ENCODE measurements around the gene TRDN. TPM values are rescaled to one million over a fixed set of nuclear protein-coding genes. Genes with fewer than 3 reads are reported as not detected.

TRDN gene, protein sequence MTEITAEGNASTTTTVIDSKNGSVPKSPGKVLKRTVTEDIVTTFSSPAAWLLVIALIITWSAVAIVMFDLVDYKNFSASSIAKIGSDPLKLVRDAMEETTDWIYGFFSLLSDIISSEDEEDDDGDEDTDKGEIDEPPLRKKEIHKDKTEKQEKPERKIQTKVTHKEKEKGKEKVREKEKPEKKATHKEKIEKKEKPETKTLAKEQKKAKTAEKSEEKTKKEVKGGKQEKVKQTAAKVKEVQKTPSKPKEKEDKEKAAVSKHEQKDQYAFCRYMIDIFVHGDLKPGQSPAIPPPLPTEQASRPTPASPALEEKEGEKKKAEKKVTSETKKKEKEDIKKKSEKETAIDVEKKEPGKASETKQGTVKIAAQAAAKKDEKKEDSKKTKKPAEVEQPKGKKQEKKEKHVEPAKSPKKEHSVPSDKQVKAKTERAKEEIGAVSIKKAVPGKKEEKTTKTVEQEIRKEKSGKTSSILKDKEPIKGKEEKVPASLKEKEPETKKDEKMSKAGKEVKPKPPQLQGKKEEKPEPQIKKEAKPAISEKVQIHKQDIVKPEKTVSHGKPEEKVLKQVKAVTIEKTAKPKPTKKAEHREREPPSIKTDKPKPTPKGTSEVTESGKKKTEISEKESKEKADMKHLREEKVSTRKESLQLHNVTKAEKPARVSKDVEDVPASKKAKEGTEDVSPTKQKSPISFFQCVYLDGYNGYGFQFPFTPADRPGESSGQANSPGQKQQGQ
- 0.23 TPM for total RNA-seq

- no peak for DNase-seq (ENCODE audit: low spot score)
Measured at GRCh38 chr6:123636782-123637181, at the start of gene TRDN. TRDN (minus strand) TSS chr6:123636950; CDS start chr6:123636775, 175 bp downstream.

GRCh38 chr6:123681957-123682462 lies 45.3 kb upstream of the TRDN start:
- no peak for DNase-seq (ENCODE audit: low spot score)

DNA sequence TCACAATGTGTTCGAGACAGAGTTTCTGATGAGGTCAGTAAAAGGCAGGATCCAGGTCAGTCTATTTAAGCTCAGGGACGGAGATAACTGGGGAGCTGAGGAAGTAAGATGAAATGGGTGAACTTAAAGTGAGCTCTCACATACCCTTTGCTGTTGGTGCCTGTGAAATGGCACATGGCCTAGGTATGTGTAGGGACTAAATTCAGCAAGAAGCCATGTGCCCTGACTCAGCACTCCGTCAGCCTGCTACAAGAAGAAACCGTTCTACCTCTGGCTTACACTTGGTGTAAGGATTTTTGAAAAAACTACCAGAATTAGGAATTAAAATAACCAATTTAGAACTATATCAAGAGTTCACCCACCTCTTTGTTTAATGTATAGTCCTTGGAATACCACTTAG lies 41.1 kb upstream of the TRDN start:
- no peak for DNase-seq (ENCODE audit: low spot score)

- no peak for DNase-seq (ENCODE audit: low spot score)
Measured at GRCh38 chr6:123676793-123677192, 40.0 kb upstream of the TRDN start.

DNA sequence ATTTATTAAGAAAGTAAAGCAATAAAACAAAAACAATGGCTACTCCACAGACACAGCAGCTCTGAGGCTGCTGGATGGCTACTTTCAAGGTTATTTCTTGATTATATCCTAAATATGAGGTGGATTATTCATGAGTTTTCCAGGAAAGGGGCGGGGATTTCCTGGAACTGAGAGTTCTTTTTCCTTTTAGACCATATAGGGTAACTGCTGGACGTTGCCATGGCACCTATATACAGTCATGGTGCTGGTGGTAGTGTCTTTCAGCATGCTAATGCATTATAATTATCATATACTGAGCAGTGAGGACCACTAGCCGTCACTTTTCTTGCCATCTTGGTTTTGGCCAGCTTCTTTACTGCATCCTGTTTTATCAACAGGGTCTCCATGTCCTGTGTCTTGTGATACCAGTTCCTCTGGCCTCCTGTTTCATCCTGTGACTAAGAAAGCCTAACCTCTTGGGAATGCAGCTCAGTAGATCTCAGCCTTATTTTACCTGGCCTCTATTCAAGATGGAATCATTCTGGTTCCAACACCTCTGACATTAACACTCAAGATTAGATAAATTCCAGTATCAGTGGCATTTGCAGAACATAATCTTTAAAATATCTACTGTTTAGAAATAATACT lies 32.3 kb upstream of the TRDN start:
- DNase-seq (ENCODE audit: low spot score), result no peak

DNA sequence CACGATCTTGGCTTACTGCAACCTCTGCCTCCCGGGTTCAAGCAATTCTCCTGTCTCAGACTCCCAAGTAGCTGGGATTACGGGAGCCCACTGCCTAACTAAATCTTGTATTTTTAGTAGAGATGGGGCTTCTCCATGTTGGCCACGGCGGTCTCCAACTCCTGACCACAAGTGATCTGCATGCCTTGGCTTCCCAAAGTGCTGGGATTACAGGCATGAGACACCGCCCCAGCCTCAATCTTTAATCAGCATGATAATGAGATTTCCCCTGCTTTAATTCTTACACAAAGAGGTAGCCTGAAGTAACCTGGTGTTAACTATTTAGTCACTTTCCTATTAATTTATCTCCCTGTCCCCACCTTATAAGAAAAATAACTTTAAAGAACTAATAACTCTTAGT lies 31.3 kb upstream of the TRDN start:
- DNase-seq (ENCODE audit: low spot score), result no peak

DNA sequence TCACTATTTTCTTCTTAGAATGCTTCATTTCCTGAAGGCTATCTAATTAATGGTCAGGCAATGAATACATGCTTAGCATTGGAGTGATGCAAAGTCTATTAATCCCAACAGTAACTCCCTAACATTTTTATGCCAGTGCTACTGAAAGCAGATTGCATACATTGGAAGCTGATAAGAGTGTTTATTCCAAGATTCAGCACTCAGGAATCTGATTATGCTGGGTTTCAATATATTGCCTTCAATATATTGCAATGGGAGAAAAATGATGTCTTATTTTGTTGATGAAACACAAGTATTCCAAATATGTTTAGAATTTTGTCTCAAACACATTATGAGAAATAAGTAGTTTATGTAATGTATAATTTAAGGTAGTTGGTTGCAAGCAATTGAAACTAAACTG lies 26.7 kb upstream of the TRDN start:
- no peak for DNase-seq (ENCODE audit: low spot score)

DNA sequence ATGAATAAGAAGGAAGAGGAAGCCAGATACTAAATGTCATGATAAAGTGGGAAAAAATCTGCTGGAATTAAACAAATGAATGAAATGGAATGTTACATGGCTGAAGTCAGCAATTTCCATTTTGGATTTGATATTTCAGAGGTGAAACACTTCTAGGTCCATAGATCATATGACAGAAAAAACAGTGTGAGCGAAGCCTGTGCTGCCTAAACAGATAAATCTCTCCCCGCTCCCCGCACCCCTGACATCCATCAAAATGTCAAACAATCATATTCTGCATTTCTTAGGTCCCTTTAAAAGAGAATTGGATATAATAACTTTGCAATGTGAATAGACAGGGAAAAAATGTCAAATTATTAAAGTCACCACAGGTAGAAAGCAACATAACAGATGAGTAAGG lies 26.0 kb upstream of the TRDN start:
- no peak for DNase-seq (ENCODE audit: low spot score)

GRCh38 chr6:123661105-123661891 lies 24.5 kb upstream of the TRDN start:
- no peak for DNase-seq (ENCODE audit: low spot score)

DNA sequence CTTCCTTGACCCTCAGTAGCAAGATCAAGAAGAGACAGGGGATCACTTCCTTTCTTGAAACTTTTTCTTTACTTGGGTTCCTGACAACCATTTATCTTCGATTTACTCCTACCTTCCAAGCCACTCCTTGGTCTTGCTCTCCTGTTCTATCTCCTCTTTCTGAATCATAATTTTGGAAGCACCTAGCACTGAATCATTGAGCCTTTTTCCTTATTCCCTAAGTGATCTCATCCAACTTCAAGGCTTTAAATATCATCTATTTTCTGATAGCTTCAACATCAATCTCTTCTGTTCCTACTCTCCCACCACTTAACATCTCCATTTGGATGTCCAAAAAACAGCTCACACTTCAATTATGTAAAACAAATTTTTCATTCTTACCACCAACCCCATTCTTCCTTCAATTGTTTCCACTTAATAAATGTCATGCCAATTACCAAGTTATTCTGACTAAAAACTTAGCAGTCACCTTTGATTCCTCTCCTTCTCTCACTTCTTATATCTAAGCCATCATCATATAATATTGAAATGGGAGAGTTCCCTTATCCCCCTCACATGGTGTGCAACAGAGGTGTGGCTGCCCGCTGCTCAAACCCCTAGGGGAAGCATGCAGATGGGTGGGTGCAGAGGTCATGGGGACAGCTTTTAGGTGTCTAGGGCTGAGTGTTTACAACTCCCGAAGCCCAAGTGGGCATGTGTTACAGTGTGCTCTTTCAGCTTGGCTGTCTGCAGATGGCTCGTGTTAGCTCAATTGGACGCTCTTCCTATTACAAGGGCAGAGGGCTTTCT lies 23.4 kb upstream of the TRDN start:
- DNase-seq (ENCODE audit: low spot score), result no peak

GRCh38 chr6:123658848-123659247 lies 22.1 kb upstream of the TRDN start:
- no peak for DNase-seq (ENCODE audit: low spot score)

DNA sequence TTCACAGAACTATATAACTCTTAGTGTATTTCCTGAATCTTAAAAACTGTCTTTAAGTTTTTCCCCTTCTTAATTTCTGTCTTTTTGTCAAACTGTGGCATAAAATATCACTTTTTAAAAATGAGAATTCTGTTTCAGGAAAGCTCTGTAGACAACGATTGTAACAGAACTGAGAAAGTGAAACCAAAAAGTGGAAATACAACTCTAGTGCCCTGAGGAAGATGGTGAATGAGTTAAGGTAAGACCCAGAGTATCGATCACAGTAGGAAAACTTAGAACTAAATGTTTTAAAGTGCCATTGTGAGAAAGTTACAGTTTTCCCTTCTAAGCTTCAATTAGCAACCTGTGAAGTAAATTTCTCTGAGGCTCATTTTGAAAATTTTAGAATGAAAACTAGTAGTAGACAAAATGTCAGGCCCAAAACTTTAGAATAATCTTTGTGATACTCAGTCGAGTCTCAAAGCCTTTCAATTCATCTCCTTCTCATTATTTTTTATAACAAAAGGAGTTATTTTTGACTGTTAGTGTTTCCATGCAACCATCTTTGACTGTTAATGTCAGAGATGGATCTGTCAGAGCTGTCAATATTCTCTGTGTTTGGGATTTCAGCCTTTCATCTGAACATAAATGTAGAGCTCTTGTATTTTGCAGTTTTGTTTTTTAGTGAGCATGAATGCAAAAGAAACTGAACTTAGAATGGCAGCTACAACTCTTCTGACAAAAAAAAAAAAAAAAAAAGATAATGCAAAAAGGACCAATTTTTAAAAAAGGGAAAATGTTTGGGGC lies 19.0 kb upstream of the TRDN start:
- no peak for DNase-seq (ENCODE audit: low spot score)

DNA sequence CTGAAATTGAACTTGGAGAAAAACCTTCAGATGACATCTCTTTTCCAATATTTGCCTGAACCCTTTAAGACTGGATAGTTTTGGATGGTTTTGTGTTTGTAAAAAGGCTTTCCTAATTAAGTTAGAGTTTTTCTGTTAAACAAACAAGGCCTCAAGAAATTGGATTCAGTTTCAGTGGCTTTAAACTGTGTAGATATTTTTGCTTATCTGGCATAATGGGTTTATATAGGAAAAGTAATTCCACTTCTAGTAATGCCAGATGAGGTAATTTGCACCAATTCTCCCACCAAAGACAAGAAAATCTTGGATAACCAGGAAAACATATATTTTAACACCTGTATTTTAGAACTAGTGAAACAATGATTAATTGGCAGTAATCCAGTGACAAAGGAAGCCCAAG lies 12.0 kb upstream of the TRDN start:
- DNase-seq (ENCODE audit: low spot score), result no peak

- DNase-seq (ENCODE audit: low spot score), result no peak
Measured at GRCh38 chr6:123648020-123648580, 11.3 kb upstream of the TRDN start.

GRCh38 chr6:123641497-123641896 lies 4.7 kb upstream of the TRDN start:
- no peak for DNase-seq (ENCODE audit: low spot score)

- DNase-seq (ENCODE audit: low spot score), result no peak
Measured at GRCh38 chr6:123640567-123641187, 3.9 kb upstream of the TRDN start.

- no peak for DNase-seq (ENCODE audit: low spot score)
Measured at GRCh38 chr6:123638865-123639264, 2.1 kb upstream of the TRDN start.

DNA sequence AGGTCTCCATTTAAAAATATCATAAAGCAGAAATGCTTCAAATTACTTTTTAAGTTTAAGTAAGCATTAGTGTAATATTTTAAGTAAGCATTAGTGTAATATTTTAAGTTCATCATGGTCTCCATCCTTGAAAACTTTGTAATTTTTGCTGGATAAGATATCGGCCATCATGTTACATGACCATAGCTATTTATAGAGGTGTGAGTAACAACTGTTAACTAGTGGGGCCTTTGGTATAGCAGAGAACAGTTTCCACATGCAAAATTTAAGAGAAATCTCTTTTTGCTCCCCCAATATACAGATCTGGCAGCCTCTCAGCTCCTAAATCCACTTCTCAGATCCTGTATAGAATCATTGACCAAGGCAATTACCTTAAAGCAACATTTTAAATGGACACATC lies 468 bp downstream of the TRDN start:
- DNase-seq (ENCODE audit: low spot score), result no peak

GRCh38 chr6:123635567-123635966 lies 1.2 kb downstream of the TRDN start:
- DNase-seq (ENCODE audit: low spot score), result no peak

Data from mucosa of gallbladder (tissue), 1 donor.